ENCODE data around the gene CCDC88C.
A peak's percentile ranks its signal among the peaks of the same experiment; 100 is the strongest.

Gene CCDC88C

GRCh38 chr14:91377700-91378652 lies 39.6 kb downstream of the CCDC88C start:
- no peak for DNase-seq

DNA sequence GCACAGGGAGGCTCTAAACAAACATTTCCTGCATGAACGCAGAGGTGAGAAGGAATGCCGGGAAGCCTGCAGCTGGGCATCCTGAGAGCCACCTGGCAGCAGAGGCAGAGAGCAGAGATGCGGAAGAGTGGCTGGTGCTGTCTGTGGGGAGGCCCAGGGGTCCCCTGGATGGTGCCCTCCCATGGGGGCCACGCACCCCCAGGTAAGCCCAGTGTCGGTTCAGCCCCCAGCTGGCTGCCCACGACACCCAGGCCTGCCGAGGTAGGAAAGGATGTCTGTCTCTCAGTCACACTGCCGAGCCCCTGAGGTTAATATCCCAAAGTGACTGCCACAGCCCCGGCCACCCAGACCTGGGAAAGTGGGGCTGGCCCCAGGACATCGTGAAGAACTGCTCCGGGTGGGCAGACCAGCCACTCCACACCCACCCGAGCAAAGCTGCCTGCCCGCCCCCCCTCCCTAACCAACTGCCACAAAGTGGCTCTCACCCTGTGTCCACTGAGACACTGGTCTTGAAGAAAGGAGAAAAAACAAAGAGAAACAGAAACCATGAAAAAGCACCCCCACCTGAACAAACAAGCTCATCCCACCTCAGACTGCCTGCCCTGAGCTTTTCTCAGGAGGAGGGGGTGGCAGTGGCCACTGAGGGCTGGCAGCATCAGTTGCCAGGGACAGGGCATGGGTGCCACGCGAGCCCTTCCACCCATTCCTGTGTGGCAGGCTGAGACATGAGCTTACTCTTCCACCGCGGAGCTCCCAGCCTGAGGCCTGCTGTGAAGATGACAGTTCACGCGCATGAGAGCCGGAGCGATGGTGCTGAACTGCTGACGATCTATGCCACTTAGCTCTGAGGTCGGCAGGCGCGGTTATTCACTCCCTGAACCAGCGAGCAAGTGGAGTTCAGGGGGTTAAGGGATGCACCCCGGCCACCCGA lies 40.8 kb downstream of the CCDC88C start:
- peak; percentile 74 for DNase-seq

- no peak for DNase-seq
Measured at GRCh38 chr14:91375720-91376452, 41.7 kb downstream of the CCDC88C start.

DNA sequence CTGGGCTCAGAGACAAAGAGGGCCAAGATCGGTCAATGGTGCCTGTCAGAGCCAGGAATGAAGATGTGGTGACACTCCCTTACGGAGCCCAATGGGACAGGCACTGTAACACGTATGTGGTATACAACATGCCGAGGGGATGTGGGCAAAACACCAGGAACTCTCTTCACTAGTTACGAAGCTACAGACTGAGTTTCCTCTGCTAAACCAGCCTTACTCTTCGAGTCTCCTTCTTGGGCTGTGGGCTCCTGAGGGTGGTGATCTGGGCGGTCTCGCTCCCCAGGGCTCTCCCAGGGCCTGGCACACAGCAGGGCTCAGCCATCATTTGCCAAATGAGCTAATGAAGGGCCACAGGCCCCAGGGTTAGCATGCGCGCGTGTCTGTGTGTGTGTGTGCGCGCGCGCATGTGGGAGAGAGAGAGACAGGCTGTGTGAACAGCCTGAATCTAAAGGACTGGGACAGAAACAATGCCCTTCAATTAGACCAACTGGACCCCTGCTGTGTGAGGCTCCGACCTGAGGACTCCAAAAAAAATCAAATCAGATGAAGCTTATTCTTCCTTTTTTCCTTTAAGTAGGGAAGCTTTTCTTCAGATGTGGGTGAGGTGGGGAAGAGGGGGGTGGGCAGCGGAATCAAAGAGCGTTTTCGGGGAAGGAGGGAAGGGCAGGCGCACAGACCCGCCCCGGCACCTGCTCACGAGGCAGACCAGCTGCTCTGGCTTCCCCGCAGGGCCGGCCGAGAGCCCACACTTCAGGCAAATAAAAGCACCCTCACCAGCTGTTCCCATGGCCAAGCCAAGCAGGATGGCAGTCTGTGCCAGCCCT lies 42.5 kb downstream of the CCDC88C start:
- DNase-seq, result peak; percentile 91

DNA sequence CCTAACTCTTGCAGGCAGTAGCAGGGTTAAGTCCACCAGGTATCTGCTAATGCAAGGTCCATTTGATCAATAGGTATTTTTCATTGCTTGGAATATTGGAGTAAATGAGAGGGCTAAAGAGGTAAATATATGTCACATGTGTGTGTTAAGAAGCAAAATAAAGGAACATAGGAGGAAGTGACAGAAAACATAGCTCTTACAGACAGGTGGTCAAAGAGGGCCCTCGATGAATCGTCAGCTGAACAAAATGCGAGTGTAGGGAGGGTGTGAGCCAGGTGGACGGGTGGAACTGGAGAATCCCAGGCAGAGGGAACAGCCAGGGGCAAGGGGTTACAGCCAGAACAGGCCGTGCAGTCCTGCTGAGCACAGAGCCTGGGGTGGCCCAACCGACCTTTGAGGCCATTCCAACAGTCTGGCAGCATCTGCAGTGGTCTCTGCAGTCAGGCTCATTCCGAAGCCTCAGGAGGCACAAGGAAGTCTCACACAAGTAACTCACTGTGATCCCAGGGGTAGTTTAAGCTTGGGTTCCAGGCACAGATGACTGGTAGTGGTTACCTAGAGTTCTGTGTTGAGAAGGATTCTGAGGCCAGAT lies 43.2 kb downstream of the CCDC88C start:
- DNase-seq, result peak; percentile 84

- DNase-seq, result no peak
Measured at GRCh38 chr14:91373591-91374254, 43.9 kb downstream of the CCDC88C start.

- peak; percentile 90 for DNase-seq
Measured at GRCh38 chr14:91372671-91373495, 44.7 kb downstream of the CCDC88C start.

DNA sequence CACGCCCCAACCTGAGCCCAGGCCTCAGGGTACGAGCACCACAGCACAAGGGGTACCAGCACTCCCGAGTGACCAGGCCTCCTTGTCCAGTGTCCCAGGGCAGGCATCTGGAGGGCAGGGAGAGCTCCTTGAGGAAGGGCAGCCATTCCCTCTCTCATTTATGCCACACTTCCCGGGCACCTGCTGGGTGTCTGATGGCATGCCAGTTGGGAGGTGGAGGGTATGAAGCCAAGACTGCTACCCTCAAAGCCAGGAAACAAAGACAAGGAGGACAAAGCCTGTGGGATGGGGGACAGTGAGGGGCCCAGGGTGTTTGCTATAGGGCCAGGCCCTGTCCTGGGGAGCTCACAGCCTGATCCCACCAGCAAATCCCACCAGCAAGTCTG lies 45.6 kb downstream of the CCDC88C start:
- no peak for DNase-seq

DNA sequence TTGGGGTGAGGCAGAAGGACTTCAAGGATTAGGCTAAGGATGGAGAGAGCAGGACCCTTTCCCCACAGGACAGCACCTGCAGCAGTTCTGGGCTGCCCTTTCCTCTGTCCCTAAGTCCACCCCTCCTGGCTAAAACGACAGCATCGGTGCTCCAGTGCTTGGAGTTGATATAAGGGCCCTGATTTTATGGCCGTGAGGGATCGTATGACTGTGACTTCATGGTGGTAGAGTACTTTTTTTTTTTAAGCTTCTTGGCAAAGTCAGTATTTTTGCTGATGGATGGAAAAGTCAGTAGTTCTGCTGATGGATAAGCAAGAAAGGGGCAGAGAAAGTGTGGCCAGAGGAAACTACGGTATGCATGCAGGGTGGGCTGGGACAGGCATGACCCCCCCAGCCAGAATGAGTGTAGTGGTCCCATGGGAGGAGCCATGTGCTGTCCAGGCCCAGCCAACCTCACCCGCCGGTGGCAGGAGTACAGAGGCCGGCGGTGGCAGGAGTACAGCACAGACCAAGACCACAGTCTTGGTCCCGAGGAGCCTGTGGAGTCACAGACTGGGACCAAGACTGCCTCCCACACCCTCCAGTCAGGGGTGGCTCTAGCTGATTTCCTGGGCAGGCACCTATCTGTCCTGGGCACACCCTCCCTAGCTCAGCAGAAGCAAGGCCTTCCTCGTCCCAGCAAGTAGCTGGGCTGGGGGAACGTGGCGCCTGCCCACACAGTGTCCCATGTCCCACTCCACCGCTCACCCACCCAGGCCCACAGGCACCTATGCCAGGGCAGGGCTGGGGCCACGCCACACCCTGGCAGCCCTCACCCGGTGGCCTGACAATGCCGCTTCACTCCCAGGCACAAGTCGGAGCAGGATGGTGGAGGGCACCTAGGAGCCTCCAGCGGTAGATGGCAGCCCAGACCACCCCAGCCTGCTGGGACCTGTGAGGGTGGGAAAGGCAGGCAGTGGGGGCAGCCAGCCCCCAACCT lies 46.3 kb downstream of the CCDC88C start:
- DNase-seq, result peak; percentile 85

DNA sequence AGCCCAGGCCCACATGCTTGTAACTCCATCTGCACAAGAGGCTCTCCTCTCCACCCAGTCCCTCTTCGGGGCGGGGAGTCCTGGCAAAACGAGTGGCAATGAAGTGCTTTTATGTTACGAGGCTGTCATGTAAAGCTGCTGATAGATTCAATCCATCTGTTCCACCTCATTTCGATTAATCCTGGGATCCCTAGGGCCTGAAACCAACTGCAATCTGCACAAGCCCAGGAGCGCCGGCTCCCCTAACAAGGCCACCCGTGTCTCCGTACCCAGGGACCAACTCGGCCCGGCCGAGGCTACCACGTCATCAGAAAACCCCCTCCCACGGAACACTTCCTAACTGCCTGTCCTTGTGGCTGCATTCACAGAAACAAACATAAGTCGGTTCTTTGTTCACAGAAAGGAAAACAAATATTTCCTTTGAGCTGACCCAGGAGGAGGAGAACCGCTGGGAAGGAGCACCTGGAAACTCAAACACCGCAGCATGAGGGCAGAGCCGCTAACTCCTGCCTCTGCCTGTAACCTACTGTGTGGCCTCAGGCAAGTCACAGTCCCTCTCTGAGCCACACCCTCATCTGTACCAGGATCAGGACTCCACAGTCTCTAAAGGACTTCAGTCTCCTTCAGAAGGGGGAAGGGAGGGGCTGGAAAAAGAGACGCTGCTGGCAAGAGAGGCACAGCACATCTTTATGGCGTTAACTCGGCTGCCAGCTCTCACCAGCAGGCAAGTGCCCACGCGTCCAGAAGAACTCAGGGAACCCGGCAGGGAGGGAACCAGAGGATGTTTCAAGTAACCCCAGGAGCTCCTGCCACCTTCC lies 47.8 kb downstream of the CCDC88C start:
- DNase-seq, result peak; percentile 99

GRCh38 chr14:91368776-91369416 lies 48.7 kb downstream of the CCDC88C start:
- peak; percentile 93 for DNase-seq

- DNase-seq, result peak; percentile 96
Measured at GRCh38 chr14:91367173-91368171, 50.1 kb downstream of the CCDC88C start.

- no peak for DNase-seq
Measured at GRCh38 chr14:91366749-91367148, 50.9 kb downstream of the CCDC88C start.

GRCh38 chr14:91365552-91365951 lies 52.1 kb downstream of the CCDC88C start:
- DNase-seq, result no peak

DNA sequence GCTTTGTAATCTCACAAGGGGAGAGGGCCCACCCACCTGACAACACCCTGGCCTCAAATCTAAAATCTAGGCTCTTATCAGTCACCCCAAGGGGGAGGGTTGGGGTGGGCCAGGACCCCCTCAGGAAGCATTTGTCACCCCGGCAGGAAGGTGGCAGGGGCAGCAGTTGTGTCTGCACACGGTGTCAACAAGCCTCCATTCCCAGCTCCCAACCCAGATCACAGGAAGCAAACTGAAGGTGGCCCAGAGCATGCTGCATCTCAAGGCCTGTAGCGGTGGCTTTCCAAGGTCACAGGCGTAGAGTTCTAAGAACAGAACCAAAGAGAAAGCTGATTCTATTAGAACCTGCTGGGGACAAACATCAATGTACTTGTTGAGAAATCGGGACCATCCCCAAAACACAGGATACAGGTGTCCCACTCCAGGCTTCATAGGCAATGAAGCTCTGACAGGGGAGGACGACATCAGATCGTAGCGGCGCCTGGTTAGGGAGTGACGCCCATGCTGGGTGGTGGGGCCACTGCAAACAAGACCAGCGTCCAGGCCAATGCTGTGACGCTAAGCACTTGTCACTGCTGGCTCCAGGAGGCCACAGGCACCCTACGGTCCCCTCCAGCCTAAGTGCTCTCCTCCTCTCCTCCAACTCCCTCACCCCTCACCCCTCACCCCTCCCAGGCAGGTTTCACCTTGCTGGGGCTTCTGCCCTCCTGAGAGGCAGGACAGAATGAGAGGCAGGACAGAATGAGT lies 52.9 kb downstream of the CCDC88C start:
- no peak for DNase-seq

Measured in DMS79 treated with DMSO at 0.1 percent for 48 hours (cell line).